Activated gamma-delta T cell (primary cell): ENCODE measurements around the gene CELA3A.
"Not testable (repeated sequence)": the region's sequence is repeated elsewhere in the genome, so short reads cannot be mapped to it uniquely, and the experiment has no call there.

Experiments used
- DNase-seq: peaks from one replicate; lab custom pipeline; 2025; lab: John Stamatoyannopoulos, UW

CELA3A gene

DNA sequence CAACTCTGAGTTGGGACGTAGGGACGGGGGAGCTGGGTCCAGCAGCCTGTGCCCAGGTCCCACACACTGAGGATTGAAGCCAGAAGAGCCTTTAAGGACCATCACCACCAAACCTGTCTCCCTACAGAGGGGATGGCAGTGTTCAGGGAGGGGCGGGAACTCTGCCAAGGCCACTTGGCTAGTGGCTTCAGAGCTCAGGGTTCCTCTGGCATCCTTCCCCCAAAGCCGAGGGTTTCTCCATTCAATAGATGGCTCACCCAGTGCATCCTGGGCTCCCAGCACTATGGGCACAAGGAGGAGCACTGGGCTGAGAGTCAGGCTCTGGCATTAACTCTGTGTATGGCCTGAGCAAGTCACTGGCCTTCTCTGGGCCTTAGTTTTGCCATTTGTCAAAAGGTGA lies 20.2 kb upstream of the CELA3A start:
- DNase-seq = not testable (repeated sequence)

DNA sequence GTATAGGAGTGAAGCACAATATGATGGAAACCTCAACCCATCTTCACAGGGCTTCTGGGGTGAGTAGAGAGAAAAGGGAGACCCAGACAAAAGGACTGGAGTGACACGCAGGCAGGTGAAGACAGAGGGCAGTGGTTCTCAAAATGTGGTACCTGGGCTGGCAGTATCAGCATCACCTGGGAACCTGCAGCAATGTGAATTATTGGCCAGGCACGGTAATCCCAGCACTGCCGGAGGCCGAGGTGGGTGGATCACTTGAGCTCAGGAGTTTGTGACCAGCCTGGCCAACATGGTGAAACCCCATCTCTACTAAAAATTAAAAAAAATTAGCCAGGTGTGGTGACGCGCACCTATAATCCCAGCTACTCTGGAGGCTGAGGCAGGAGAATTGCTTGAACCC lies 19.3 kb upstream of the CELA3A start:
- DNase-seq = not testable (repeated sequence)

DNA sequence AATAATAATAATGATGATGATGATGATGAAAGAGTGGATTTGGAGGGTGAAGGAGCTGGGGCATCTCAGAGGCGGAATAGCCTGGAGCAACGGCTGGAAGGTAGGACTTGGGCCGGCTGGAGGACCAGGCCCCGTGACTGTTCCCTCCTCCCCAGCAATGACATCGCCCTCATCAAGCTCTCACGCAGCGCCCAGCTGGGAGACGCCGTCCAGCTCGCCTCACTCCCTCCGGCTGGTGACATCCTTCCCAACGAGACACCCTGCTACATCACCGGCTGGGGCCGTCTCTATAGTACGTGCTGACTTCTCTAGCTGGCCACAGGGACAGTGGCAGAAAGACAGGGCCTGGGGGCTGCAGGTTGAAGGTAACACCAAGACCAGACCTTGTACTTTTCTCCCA lies 17.9 kb upstream of the CELA3A start:
- not testable (repeated sequence) for DNase-seq

DNA sequence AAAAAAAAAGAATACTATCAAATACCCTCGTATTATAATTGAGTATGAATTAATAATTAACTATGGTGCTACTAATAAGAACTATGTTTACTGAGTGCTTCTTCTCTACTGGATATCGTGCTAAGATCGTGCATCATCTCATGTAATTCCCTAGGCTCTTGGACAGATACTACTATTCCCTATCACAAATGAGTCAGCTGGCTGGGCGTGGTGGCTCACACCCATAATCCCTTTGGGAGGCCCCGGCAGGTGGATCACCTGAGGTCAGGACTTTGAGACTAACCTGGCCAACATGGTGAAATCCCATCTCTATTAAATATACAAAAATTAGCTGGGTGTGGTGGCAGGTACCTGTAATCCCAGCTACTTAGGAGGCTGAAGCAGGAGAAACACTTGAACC lies 15.6 kb upstream of the CELA3A start:
- DNase-seq = not testable (repeated sequence)

DNA sequence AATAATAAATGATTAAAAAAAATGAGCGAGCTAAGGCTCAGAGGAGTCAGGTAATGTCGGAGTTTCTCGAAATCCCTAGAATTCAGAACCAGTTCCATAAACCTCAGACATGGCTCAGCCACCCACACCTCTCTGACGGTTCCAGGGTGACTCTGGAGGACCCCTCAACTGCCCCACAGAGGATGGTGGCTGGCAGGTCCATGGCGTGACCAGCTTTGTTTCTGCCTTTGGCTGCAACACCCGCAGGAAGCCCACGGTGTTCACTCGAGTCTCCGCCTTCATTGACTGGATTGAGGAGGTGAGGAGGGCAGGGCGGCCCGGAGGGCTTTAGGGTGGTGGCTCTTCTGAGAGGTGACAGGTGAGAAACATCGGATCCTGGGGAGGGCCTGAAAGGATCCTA lies 15.1 kb upstream of the CELA3A start:
- DNase-seq = not testable (repeated sequence)

DNA sequence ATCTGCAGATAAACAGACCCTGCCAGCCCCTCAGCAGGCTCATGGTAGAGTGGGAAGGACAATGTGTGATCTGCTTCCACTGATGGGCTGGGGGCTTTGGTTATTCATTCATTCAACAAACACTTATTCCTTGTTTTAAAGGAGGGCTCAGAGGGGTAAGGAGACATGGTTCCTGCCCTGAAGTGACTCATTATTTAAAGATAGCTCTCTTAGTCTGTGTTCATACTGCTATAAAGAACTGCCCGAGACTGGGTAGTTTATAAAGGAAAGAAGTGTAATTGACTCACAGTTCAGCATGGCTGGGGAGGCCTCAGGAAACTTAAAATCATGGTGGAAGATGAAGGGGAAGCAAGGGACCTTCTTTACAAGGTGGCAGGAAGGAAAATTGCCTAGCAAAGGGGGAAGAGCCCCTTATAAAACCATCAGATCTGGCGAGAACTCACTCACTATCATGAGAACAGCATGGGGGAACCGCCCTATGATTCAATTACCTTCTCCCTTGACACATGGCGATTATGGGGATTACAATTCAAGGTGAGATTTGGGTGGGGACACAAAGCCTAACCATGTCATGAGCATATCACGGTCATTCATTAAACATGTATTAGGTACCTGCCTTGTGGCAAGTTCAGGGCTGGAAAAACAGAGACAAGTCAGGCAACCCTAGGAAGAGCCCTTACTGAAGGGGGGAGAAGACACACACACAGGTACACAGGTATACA lies 11.6 kb upstream of the CELA3A start:
- not testable (repeated sequence) for DNase-seq

DNA sequence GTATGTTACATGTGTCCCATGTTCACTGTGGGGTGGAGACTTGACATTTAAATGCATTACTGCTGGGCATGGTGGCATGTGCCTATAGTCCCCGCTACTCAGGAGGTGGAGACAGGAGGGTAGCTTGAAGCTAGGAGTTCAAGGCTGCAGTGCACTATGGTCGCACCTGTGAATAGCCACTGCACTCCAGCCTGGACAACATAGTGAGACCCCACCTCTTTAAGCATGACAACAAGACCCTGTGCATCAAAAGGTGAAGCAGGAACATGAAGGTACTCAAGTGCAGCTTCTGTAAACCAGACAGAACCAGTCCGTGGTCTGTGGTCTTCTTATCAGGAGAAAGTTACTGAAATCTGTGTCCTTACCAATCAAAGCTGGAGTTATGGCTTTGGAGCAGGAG lies 9.3 kb upstream of the CELA3A start:
- DNase-seq = not testable (repeated sequence)

DNA sequence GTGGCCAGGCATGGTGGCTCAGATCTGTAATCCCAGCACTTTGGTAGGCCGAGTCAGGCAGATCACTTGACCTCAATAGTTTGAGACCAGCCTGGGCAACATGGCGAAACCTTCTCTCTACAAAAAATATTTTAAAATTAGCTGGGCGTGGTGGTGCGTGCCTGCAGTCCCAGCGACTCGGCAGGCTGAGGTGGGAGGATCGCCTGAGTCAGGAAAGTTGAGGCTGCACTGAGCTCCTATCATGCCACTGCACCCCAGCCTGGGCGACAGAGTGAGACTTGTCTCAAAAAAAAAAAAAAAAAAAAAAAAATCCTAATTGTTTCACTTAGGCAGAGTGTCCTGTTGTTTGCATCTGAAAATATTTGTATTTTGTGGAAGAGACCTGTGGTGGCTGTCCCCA lies 6.7 kb upstream of the CELA3A start:
- DNase-seq = not testable (repeated sequence)

DNA sequence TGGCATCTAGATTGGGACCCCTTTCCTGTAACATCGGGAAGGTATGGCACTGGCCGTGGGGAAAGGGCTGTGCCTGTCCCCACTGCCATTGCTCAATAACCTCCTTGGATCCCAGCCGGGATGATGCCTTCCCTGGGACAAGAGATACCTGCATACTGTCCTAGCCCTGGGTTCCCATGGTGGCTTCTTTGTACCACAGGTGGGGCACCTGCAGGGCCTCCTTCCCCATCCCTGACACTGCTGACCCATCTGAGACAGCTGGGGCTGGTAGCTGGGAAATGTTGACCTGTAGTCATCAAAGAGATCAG lies 4.8 kb upstream of the CELA3A start:
- not testable (repeated sequence) for DNase-seq

DNA sequence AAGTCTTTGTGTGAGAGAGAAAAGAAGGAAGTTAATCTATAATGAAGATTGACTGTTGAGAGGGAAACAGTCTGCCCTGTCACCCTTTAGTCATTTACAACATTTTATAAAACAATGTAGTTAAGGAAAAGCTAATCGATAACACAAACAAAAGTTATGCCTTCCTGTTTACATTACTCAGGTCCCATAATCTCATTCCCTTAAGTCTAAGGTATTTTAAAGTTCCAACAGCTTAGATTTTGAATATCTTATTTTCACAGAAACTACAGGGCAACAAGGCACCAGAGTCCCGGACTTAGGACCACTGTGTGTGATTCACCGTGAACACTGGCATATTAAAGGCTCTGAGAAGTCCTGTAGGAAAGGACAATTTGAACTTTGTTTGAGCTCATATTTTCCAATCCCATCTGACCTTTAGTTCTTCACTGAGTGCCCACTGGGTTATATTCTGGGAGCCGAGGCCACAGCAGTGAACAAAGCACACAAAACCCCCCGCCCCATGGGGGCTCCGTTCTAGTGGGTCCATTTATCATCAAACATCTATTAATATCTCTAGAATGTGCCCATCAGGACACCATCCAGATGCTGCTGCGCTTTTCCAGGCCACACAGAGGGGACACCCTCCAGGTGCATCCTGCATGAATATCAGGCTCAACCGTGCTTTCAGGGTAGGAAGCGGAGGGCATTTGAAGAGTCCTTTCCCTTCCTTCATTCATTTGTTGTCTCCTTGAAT lies 3.4 kb upstream of the CELA3A start:
- DNase-seq = not testable (repeated sequence)

DNA sequence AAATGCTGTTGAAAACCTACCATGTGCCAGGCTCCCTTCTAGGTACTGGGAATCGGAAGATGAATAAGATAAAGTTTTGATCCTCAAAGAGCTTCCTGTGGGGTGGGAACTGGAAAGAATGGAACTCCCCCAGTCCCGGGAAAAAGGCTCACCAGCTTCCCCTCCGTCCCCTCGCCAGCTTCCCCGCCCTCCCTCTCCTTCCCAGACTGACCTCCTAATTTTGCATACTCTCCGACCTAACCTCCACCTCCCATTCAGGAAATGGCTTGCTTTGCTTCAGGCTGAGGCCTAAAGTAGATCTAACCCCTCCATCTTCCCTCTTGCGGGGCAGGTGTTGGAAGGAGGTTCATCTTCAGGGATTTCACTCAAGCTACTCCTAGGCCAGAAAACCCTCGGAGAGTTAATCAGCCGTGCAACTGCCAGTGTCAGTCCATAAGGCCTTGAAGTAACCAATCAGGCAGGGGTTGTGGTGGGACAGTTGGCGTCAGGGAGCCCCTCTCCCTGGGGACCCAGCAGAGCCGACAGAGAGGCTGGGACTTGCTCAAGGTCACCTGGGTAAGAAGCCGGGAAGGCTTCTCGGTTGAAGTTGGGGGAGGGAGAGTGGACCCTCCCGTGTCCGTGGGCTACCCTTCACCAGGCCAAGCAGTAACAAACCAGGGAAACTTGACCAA lies 2.7 kb upstream of the CELA3A start:
- DNase-seq = not testable (repeated sequence)

DNA sequence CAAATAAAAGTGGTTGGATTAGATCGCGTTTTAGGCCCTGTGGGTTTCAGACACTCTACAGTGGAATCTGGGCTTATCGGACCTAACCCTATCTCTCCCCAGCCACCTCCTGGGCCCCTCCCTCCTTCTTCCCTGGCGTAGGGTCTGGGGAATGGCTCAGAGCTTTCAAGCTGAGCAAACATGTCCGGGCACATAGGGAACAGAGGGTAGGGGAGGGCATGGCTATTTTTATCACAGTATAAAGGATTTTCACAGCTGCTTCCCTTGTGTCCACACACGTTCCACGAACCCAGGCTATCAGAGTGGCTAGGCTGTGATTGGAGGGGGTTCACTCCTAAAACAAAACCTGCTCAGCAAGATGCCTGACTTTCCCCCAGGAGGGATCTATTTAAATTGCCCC lies 1.8 kb upstream of the CELA3A start:
- DNase-seq = not testable (repeated sequence)

DNA sequence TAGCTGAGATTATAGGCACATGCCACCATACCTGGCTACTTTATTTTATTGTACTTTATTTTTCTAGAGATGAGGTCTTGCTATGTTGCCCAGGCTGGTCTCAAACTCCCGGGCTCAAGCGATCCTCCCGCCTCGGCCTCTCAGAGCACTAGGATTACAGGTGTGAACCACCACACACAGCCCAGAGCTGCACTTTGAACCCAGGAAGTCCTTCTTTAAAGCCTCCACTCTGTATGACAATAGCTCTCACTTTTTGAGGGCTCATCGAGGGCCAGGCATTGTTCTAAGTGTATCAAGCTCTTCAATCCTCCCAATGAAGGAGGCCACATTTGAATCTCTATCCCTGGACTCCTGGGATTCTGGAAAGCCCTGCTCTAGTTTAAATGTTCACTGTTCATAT lies 1.0 kb downstream of the CELA3A start:
- DNase-seq = not testable (repeated sequence)

DNA sequence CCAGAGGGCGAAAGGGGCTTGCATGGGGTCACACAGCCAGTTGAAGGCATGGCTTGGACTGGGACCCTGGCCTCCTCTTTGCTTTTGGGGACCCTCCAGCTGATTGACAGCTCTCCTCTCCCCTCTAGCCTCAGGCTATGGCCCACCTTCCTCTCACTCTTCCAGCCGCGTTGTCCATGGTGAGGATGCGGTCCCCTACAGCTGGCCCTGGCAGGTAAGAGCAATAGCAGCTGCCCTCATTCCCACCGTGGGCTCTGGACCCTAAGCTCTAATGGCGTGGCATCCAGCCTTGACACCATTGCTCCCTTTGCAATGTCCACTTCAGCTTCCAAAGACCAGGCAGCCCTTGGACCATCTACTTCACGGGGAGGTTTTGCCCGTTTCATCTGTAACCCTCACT lies 1.4 kb downstream of the CELA3A start:
- DNase-seq = not testable (repeated sequence)

DNA sequence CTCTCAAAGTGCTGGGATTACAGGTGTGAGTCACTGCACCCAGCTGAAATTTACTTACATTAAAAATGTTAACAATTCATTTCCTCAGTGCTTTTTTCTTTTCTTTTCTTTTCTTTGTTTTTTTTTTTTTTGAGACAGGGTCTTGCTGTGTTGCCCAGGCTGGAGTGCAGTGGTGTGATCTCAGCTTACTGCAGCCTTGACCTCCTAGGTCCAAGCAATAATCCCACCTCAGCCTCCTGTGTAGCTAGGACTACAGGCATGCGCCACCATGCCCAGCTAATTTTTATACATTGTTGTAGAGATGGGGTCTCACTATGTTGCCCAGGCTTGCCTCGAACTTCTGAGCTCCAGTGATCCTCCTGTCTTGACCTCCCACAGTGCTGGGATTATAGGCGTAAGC lies 2.5 kb downstream of the CELA3A start:
- DNase-seq = not testable (repeated sequence)

DNA sequence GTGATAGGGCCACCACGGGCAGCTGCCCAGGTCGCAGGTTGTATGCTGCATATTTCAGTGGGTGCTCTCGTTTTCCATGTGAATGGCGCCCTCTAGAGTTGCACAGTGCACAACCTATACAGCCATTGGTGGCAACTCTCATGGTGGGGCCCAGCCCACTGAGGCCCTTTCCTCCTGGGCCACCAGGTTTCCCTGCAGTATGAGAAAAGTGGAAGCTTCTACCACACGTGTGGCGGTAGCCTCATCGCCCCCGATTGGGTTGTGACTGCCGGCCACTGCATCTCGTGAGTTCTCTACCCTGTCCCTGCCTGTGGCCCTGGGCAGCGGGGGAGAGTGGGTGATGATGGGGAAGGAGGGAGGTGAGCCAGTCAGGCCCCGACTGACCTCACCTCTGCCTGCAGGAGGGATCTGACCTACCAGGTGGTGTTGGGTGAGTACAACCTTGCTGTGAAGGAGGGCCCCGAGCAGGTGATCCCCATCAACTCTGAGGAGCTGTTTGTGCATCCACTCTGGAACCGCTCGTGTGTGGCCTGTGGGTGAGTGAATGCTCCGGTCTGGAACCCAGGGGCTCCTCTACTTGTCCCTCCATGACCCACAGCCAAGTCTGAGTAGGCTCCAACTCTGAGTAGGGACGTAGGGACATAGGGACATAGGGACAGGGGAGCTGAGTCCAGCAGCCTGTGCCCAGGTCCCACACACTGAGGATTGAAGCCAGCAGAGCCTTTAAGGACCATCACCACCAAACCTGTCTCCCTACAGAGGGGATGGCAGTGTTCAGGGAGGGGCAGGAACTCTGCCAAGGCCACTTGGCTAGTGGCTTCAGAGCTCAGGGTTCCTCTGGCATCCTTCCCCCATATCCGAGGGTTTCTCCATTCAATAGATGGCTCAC lies 4.0 kb downstream of the CELA3A start:
- DNase-seq = not testable (repeated sequence)

DNA sequence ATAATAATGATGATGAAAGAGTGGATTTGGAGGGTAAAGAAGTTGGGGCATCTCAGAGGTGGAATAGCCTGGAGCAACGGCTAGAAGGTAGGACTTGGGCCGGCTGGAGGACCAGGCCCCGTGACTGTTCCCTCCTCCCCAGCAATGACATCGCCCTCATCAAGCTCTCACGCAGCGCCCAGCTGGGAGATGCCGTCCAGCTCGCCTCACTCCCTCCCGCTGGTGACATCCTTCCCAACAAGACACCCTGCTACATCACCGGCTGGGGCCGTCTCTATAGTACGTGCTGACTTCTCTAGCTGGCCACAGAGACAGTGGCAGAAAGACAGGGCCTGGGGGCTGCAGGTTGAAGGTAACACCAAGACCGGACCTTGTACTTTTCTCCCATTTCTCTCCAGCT lies 5.3 kb downstream of the CELA3A start:
- DNase-seq = not testable (repeated sequence)

DNA sequence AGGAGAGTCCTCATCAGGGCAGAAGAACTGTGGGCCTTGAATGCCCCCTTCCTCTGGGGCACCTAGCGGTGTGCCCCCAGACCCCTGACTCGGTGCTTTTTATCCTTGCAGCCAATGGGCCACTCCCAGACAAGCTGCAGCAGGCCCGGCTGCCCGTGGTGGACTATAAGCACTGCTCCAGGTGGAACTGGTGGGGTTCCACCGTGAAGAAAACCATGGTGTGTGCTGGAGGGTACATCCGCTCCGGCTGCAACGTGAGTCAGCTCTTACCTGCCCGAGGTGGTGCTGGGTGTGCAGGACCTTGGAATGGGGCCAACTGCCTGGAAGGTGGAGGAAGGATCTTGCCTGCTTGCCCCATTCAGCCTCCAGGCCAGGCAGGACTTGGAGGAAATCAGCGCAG lies 5.8 kb downstream of the CELA3A start:
- not testable (repeated sequence) for DNase-seq

DNA sequence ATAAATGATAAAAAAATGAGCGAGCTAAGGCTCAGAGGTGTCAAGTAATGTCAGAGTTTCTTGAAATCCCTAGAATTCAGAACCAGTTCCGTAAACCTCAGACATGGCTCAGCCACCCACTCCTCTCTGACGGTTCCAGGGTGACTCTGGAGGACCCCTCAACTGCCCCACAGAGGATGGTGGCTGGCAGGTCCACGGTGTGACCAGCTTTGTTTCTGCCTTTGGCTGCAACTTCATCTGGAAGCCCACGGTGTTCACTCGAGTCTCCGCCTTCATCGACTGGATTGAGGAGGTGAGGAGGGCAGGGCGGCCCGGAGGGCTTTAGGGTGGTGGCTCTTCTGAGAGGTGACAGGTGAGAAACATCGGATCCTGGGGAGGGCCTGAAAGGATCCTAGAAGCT lies 8.1 kb downstream of the CELA3A start:
- not testable (repeated sequence) for DNase-seq

DNA sequence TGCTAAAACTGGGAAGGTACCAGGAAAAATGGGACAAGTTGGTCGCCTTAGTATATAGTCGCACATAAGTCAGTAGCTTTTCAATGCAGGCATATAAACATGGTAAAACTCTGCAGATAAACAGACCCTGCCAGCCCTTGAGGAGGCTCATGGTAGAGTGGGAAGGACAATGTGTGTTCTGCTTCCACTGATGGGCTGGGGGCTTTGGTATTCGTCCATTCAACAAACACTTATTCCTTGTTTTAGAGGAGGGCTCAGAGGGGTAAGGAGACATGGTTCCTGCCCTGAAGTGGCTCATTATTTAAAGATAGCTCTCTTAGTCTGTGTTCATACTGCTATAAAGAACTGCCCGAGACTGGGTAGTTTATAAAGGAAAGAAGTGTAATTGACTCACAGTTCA lies 11.3 kb downstream of the CELA3A start:
- DNase-seq = not testable (repeated sequence)

DNA sequence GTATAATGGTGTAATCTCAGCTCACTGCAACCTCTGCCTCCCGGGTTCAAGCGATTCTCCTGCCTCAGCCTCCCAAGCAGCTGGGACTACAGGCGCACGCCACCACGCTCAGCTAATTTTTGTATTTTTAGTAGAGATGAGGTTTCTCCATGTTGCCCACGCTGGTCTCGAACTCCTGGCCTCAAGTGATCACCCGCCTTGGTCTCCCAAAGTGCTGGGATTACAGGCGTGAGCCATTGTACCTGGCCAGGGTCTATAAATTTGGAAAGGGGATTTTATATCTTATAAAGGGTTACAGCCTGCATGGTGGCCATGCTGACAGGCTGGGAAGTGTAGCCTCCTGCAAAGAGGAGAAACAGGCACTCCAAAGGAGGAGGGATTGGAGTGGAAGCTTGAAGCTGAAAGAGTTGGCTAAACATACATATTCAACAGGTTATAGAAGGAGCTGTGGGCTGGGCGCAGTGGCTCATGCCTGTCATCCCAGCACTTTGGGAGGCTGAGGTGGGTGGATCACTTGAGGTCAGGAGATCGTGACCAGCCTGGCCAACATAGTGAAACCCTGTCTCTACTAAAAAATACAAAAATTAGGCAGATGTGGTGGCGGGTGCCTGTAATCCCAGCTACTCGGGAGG lies 13.2 kb downstream of the CELA3A start:
- not testable (repeated sequence) for DNase-seq
